HUDEP-2 (cell line): ENCODE results near the gene TTLL11.

Experiments
- DNase-seq, 76 experiments: peaks; one replicate each; lab custom pipeline; 2025; ENCODE audit not compliant: unreplicated experiment in 76 of 76; lab: John Stamatoyannopoulos, UW

Gene TTLL11

DNA sequence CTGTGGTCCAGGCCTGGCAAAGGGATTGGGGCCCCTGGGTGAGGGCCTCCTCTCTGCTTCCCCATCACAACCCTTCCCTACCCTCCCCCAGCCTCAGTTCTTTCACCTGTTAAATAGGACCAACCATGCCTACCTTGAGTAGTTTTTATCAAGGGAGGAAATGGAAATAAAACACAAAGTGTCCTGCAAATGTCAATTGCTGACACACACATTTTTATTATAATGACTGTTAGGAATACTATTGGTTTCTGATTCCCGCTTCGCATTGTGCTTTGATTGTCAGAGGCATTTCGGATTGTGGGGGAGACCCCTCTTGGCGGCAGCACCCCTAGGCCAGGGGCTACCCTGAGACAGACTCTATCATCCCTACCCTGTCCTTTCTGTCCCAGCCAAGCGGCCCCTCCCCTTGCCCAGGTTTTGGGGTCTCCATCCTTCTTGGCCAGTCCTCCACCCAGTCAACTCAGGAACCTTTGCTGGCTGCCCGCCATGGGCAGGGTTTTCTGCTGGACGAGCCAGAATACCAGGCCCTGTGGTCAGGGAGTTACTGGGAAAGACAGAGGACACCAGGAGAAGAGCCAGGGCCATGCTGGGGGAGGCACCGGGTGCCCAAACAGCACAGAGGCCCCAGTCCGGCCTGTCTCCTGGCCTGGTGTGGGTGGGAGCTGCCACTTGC lies 18.4 kb upstream of the TTLL11 start:
- no peak for DNase-seq

DNA sequence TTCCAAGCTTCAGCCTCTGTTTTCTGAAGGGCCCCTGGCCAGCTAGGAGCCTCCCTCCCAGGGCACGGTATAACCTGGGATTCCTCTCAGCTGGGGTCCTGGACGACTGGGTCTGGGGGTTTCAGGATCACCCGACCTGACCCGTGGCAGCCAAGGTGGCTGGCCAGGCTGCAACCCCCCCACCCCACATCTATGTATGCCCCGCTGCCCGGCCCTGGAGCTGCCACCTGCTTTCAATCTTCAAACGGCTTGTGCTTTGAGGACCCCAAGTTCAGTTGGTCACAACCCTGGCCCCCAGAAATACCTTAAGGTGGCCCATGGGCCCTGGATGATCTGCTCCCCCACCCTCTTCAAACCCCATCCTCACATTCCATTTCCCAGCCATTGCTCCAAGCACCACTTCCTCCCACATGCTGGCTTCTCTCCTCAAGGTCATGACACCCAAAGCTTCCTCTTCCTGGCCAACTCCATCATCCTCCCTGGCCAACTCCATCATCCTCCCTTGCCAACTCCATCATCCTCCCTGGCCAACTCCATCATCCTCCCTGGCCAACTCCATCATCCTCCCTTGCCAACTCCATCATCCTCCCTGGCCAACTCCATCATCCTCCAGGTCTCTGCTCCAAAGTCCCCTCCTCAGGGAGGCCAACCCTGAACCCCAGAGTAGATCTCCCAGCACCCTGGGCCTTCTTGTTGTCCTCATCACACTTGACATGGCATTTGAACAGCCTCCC lies 17.2 kb upstream of the TTLL11 start:
- DNase-seq: no peak

DNA sequence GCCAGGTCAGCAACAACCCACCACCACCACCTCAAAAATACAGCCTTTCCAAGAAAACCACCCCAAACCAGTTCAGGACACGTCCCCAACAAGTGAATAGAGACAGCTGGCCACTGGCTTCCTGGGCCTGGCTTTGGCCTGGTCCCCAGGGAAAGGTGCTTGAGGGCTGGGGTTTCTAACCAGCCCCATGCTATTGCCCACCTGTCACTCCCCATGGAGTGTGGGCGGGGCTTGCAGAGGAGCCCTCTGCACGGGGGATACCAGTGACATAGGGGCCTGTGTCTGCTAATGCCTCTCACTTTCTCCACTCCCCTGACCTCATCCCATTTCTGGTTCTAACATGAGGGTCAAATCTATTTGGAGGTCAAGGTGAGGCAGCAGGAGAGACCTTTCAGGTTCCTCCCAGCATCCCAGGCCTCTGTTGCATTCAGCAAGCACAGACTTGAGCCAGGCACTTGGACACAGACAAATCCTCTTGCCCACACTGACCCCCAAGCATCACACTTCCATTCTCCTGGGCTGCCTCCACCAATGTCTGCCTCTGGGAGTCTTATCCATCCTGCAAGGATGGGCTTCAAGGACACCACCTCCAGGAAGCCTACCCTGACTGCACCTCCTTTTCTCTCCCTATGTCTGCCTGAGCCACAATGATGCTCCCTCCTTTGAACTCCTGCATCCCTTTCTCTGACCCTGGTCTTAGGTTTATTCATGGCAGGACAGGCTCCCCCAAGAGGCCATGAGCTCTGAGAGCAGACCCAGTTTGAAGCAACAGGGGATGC lies 16.1 kb upstream of the TTLL11 start:
- no peak for DNase-seq

DNA sequence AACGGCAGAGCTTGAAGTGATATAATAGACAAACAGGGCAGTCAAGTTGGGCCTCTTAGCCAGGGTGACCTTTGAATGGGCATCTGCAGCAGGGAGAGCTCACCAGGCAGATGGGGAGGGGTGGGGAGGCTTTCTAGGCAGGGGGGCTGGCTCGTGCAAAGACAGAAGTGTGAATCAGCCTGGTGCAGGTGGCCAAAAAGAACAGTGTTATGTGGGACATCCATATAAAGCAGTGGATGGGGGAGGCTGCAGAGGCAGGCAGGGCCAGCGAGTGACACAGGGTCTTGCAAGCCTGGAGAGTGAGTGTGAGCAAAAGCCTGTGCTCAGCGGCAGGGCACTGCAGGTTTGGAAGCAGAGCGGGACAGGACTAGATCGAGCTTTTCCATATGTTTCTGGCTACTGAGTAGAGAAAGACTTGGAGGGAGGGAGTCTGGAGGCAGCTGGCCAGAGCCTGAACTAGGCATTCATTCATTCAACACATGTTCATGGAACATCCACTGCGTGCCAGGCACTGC lies 14.2 kb upstream of the TTLL11 start:
- no peak for DNase-seq

DNA sequence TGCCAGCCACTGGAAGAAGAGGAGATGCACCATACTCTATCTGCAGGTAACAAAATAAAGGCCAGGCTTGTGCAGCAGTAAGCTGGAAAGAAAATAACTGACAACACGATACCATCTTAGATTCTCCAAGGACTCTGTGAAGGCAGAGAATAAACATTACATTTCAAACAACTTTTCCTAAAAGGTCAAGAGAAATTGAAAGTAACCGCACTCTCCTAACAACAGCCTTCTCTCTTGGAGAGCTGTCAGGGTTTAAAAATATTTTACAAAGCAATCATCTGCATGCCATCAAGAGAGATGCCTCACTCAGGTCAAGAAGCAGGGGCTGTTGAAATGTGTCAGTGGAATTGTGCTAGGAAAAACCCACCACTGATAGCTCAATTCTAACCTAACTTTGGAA lies 13.5 kb upstream of the TTLL11 start:
- DNase-seq: no peak

DNA sequence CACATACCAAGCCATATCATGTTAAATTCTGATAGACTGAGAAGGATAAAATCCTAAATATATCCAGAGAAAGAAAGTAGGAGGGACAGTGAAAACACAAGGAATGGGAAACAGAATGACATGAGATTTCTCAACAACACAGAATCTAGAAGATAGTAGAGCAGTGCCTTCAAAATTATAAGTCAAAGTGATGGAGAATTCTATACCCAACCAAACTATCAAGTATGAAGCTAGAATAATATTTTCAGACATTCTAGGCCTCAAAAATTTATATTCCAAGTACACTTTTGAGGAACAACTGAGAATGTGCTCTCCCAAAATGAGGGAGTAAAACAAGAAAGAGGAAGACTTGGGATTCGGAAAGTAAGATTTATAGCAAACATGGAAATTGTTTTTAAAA lies 10.9 kb upstream of the TTLL11 start:
- no peak for DNase-seq

DNA sequence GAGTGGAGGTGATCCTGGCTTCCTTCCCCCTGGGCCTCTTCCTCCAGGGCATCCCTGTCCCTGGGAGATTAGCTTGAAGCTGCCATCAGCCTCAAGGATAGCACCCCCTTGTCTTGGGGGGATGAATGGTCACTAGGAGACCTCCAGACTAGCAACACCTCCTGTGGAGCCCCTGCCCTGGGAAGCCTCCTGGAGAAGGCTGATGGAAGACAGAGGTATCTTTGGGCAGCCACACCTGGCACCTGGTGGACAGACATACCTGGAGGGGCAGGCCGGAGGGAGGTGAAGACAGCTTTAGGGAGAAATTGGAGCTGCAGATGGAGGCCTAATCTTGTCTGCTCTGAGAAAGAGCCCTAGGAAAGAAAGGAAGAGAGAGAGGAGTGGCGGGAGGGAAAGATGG lies 9.0 kb upstream of the TTLL11 start:
- DNase-seq: no peak

DNA sequence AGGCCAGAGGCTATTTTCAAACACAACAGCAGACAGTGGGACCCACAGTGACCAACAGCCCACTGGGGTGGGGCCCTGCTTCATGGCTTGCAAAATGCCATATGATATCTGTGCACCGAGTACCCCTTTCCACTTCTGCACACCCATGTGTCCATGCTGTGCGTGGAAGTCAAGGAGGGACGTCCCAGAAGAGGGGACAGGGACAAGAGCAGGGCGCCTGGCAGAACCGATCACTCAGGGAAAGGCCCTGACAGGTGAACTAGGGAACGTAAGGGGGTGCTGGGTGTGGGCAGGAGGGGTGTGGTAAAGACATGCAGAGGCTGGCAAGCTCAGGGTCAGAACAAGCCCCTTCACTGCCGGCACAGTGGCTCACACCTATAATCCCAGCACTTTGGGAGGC lies 7.6 kb upstream of the TTLL11 start:
- DNase-seq: no peak

DNA sequence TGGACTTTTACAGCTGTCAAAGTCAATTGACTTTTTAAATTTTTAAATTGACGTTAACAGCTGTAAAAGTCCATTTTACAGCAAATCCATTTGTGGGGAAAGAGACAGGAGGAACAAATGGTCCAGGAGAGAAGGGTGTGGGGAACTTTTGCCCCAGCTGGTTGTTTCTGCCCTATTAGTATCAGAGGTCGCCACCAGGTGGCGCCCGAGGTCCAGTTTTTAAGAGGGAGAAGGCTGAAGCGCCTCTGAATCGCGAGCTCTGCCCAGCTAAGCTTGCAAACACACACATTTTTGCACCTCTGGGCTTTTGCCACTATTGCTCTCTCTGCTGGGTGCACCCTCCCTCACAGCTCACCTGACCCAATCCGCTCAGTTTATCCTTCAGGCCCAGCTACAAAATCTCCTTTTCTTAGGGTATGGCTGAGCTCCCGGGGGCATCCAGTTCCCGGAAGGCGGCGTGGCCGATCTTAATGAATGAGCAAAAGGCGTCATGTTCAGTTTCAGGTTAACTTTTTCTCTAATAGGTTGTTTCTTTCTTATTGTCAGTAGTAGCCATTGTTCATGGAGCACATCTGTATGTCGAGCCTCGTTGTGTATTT lies 6.3 kb upstream of the TTLL11 start:
- DNase-seq: peak in 64 of 76 experiments; percentile 16 to 78 (median 62)

DNA sequence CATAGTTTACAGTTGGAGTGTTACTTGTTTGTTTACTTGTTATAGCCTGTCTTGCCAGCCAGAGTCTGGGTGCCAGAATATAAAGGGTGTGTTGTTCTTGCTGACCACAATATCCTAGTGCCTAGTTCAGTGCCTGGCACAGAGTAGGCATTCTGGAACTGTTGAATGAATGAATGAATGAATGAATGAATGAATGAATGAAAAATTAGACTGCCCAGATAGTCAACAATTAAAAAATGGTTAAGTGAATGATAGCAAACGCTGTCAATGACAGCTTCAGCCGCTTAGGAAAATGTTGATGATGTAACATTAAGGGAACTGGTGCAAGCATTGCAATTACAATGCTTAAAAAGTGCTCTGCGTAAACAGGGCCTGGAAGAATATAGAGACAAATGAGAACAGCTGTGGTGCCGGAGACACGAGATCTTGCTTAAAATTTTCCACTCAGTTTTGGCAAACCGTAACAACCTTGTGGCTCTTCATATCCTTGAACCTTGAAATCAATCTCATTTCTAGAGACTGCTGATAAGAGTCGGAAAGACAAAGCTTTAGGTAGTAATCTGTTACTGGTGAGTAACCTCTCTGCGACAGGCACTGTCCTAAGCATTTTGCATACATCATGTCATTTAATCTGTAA lies 4.7 kb upstream of the TTLL11 start:
- DNase-seq: peak in 1 of 76 experiments; percentile 19

DNA sequence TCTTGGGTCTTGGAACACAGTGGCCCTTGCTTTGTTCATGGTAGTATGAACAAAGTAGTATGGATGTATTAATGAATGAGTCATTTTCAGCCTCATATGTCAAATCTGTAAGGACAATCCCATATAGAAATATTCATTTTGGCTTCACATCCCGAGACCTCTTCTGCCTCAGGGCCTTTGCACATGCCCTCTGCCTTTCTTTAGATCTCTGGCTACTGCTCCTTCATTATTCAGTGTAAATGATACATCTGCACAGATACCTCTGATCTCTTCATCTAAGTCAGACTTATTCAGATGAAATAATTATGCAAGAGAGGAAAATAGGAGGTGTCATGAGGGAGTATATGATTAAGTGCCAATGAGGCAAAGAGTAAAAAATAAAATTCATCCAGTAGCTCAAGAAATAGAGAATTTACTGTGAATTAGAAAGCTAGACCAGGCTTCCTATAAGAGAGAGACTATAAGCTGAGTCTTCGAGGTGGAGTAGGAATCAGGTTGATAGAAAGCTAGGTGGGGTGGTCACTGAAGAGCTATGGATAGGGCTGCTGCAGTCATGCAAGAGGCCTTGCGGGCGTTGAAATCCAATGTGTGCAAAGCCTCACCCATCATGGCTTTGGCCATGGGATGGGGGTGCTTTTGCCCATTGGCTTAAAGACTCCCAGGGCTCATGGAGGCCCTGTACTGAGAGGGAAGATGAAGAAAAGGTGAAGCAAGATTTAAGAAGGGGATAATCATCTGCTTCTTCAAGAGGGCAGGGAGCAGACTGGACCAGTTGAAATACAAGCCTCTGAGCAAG lies 3.7 kb upstream of the TTLL11 start:
- no peak for DNase-seq

DNA sequence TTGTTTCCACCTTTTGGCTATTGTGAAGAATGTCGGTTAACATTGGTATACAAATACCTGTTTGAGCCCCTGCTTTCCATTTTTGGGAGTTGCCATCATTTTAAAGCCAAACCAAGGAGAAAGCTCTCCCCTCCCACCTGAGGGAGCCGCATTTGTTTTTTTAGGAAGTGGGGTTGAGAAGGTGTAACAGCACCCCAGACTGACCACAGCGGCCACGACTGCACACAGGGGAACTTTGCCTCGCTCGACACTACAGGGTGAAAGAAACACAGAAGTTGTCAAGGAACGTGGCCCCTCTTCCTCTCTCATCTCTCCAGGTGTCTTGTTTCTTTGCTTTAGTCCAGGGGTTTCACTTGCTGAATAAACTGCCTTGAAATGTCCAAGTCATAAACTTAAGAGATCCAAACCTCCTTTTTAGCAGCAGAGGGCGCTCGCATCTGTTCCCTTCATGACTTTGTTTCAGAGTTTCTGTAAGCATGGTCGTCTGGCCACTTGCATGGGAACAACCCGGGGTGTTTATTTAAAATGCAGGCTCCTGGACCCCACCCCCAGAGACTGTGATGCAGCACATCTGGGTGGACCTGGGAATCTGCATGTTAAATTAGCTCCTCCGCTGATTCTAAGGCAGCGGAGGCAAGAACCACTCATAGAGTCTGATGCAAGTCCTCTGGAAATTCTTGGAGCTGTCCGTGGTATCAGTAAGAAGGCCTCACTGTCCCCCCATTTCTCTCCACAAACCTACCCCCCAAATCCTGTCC lies 2.1 kb upstream of the TTLL11 start:
- DNase-seq: peak in 46 of 76 experiments; percentile 5 to 51 (median 26)

DNA sequence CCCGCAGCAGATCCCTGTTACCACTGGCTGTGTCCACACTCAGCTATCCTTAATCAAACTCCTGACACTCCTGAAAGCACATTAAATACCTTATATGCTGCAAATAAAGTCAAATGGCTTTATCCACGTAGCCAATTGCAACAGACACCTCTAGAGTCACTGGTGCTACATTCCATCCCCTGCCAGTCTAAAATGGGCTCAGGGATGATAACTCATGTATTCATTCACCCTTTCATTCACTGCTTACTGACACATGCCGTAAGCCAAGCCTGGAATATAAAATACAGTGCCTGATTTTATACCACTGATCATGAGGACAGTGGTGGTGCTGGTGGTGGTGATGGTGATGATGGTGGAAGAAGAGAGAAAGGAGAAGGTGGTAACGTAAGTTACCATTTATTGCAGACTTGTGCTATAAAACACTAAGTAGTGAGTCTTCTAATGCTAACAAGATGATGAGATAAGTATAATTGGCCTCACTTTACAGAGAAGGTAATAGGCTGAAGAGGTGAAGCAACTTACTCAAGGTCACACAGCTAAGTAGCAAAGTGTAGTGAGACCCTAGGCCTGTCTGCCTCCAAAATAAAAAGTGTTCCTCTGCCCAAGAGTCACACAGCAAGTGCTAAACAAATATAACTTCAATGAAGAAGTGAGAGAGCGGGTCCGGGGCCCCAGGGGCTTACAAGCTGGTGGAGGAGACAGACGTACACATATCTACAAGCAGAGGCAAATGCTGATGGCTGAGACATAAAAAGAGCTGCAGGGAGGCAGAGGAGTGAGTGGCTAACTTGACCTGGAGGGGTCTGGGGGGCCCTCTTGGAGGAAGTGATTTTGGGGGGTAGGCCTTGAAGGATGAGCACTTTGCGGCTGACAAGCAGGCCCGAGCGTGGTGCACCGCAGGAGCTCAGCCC lies 1.2 kb downstream of the TTLL11 start:
- DNase-seq: peak in 2 of 76 experiments; percentile 2 to 3

DNA sequence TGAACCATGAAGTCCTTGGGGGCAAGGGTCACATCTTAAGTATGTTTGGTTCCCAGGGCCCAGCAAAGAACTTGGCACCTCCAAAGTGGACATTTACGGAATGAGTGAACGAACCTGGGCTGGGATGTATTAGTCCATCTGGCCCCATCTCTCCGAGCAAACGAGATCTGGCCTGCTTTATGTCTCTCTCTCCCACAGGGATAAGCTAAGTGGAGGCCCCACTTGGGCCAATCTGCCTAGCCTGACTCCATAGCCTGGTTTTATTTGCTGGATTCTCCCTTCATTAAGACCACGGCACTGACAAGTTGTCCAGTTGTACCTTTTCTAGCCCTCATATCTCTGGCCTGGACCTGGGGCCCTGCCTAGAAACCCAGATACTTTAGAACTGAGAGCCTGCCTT lies 2.1 kb downstream of the TTLL11 start:
- DNase-seq: no peak

DNA sequence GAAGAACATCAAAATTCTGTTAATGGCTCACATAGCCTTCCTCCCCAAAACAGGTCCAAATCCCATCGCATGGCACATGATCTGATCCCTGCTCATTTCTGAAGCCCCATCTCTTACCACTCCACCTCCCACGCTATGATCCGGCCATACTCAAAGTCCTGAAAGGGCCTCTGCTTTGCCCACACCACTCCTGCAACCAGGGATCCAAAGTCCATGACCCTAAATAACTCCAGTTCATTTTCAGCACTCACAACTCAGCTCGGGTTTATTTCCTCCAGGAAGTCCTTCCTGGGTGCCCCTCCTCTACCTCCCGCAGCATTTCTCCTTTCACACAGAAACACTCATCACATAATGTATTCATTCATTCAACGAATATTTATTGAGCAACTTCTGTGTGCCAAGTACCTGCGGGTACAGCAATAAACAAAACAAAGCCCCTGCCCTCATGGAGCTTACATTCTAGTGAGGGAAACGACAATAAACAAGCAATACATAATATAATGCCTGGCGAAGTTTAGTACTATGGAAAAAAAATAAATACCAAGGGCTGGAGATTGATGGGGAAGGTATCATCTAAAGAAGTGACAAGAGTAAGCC lies 2.7 kb downstream of the TTLL11 start:
- no peak for DNase-seq

DNA sequence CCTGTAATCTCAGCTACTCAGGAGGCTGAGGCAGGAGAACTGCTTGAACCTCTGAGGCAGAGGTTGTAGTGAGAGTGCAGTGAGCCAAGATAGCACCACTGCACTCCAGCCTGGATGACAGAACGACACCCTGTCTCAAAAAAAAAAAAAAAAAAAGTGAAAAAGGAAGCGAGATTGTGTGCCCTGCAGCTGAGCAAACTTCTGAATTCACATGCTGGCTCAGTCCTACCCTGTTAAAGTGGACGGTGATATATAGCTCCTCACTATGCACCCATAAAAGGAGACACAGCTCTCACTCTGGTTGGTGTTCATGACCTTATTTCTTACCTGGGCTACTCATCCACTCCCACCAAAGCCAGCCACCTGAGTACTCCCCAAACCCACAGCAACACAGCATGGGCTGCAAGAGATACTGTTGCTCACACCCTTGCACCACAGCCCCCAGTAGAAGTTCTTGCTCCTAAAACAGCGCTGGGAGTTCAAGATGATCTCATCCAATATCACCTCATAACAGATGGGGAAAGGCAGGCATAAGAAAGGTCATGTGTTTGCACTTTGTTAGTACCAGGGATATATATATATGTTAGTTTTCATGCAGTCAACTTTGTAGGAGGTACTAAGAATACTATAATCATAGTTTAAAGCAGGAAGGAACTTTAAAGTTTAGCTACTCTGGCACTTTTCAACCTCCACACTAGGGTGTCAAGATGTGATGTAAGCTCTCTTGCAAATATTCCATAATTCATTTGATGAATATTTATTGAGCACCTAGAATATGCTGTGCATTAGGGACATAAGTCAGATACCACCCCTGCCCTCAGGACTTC lies 4.0 kb downstream of the TTLL11 start:
- DNase-seq: peak in 31 of 76 experiments; percentile 2 to 49 (median 31)
